ENCODE results near the gene MARCHF6. TPM values are rescaled to one million over a fixed set of nuclear protein-coding genes. Genes with fewer than 3 reads are reported as not detected.

Gene MARCHF6
- total RNA-seq, 1 experiment from 2014 or later: 117 TPM

DNA sequence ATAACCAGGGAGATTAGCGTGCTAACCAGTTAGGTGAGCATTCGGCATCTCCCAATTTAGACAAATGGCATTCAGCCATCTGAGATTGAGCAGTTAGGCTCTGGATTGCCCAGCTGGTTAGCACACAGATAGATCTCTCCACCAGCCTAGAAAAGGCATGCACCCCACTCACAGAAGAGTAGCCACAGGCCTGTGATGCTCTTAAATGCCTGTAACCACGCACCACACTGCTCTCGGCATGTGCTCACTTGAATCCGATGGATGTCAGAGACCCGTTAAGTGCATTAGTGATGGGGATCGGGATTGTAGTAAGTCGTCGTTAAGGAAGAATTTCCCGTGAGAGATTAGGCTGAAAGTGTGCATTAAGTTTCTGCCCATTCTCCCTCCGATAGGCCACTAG, 23.0 kb downstream of the MARCHF6 start (continued):
- TF ChIP-seq, protein P1, sequence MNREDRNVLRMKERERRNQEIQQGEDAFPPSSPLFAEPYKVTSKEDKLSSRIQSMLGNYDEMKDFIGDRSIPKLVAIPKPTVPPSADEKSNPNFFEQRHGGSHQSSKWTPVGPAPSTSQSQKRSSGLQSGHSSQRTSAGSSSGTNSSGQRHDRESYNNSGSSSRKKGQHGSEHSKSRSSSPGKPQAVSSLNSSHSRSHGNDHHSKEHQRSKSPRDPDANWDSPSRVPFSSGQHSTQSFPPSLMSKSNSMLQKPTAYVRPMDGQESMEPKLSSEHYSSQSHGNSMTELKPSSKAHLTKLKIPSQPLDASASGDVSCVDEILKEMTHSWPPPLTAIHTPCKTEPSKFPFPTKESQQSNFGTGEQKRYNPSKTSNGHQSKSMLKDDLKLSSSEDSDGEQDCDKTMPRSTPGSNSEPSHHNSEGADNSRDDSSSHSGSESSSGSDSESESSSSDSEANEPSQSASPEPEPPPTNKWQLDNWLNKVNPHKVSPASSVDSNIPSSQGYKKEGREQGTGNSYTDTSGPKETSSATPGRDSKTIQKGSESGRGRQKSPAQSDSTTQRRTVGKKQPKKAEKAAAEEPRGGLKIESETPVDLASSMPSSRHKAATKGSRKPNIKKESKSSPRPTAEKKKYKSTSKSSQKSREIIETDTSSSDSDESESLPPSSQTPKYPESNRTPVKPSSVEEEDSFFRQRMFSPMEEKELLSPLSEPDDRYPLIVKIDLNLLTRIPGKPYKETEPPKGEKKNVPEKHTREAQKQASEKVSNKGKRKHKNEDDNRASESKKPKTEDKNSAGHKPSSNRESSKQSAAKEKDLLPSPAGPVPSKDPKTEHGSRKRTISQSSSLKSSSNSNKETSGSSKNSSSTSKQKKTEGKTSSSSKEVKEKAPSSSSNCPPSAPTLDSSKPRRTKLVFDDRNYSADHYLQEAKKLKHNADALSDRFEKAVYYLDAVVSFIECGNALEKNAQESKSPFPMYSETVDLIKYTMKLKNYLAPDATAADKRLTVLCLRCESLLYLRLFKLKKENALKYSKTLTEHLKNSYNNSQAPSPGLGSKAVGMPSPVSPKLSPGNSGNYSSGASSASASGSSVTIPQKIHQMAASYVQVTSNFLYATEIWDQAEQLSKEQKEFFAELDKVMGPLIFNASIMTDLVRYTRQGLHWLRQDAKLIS (CRISPR knock-in tag; IDR thresholded peaks at IDR 0.05; ENCODE audit: borderline replicate concordance): no peak
- TF ChIP-seq TP53 (CRISPR knock-in tag; IDR thresholded peaks at IDR 0.05): no peak
- no peak for TF ChIP-seq ZBTB21 (CRISPR knock-in tag; IDR thresholded peaks at IDR 0.05; ENCODE audit: borderline replicate concordance)
- TF ChIP-seq, protein P2, sequence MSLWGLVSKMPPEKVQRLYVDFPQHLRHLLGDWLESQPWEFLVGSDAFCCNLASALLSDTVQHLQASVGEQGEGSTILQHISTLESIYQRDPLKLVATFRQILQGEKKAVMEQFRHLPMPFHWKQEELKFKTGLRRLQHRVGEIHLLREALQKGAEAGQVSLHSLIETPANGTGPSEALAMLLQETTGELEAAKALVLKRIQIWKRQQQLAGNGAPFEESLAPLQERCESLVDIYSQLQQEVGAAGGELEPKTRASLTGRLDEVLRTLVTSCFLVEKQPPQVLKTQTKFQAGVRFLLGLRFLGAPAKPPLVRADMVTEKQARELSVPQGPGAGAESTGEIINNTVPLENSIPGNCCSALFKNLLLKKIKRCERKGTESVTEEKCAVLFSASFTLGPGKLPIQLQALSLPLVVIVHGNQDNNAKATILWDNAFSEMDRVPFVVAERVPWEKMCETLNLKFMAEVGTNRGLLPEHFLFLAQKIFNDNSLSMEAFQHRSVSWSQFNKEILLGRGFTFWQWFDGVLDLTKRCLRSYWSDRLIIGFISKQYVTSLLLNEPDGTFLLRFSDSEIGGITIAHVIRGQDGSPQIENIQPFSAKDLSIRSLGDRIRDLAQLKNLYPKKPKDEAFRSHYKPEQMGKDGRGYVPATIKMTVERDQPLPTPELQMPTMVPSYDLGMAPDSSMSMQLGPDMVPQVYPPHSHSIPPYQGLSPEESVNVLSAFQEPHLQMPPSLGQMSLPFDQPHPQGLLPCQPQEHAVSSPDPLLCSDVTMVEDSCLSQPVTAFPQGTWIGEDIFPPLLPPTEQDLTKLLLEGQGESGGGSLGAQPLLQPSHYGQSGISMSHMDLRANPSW (CRISPR knock-in tag; conservative IDR thresholded peaks at IDR 0.05; ENCODE audit: low read depth): no peak
- TF ChIP-seq, protein P3, sequence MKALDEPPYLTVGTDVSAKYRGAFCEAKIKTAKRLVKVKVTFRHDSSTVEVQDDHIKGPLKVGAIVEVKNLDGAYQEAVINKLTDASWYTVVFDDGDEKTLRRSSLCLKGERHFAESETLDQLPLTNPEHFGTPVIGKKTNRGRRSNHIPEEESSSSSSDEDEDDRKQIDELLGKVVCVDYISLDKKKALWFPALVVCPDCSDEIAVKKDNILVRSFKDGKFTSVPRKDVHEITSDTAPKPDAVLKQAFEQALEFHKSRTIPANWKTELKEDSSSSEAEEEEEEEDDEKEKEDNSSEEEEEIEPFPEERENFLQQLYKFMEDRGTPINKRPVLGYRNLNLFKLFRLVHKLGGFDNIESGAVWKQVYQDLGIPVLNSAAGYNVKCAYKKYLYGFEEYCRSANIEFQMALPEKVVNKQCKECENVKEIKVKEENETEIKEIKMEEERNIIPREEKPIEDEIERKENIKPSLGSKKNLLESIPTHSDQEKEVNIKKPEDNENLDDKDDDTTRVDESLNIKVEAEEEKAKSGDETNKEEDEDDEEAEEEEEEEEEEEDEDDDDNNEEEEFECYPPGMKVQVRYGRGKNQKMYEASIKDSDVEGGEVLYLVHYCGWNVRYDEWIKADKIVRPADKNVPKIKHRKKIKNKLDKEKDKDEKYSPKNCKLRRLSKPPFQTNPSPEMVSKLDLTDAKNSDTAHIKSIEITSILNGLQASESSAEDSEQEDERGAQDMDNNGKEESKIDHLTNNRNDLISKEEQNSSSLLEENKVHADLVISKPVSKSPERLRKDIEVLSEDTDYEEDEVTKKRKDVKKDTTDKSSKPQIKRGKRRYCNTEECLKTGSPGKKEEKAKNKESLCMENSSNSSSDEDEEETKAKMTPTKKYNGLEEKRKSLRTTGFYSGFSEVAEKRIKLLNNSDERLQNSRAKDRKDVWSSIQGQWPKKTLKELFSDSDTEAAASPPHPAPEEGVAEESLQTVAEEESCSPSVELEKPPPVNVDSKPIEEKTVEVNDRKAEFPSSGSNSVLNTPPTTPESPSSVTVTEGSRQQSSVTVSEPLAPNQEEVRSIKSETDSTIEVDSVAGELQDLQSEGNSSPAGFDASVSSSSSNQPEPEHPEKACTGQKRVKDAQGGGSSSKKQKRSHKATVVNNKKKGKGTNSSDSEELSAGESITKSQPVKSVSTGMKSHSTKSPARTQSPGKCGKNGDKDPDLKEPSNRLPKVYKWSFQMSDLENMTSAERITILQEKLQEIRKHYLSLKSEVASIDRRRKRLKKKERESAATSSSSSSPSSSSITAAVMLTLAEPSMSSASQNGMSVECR (CRISPR knock-in tag; IDR thresholded peaks at IDR 0.05; ENCODE audit: borderline replicate concordance): no peak
- TF ChIP-seq, protein P4, sequence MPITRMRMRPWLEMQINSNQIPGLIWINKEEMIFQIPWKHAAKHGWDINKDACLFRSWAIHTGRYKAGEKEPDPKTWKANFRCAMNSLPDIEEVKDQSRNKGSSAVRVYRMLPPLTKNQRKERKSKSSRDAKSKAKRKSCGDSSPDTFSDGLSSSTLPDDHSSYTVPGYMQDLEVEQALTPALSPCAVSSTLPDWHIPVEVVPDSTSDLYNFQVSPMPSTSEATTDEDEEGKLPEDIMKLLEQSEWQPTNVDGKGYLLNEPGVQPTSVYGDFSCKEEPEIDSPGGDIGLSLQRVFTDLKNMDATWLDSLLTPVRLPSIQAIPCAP (CRISPR knock-in tag; IDR thresholded peaks at IDR 0.05): no peak
- TF ChIP-seq, protein P5, sequence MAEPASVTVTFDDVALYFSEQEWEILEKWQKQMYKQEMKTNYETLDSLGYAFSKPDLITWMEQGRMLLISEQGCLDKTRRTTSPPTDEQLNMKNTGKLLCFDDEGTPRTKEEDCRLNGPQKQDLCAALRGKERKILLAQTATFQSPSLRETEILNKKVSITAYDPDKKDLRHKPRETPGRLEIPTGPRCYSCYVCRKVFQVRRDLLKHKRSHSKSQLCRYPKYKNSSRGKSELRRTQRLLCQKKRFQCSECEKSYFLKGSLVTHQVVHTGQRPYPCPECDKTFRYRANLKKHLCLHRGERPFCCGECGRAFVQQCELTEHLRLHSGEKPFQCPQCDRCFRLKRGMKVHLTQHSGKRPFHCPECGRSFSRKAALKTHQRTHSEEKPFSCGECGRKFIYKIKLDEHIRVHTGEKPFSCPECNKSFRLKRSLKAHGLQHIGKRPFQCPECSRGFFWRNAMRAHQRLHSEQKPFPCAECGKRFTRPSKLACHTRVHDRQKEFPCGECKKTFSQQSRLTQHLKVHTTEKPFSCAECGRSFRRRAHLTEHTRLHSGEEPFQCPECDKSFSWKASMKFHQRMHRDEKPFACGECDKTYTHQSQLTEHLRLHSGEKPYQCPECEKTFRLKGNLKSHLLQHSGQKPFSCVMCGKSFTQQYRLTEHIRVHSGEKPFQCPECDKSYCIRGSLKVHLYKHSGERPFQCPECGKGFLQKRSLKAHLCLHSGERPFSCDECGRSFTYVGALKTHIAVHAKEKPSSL (CRISPR knock-in tag; conservative IDR thresholded peaks at IDR 0.05): no peak

DNA sequence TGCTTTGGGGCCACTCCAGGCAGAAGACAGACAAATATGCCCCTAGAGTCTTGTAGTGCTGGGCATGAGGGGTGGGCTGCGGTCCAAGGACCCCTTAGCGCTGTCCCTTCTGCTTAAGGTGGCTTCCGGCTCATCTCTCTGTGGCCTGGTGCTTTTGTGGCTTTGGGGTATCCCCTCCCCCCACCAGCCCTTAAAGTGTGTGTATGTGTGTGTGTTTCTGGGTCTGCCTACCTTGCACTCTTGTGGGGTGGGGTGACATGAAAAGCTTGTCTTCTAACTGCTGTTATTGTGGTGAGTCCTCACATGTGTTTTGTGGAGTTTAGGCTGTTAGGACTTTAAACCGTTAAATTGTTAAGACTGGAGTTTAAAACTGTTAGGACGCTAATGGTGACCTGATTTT, 23.6 kb downstream of the MARCHF6 start:
- H3K4me3 Mint-ChIP-seq: no peak overlapping the region
- H3K9me3 Mint-ChIP-seq: 0 out of 2 replicates have a peak, but pooled peaks cover 3% of the 10 kb centered on the region
- no peak for DNase-seq (ENCODE audit: low spot score)
- CTCF ChIA-PET: no interaction called here
- peaks cover 14% of the 10 kb centered on the region for H3K36me3 Mint-ChIP-seq
- peak overlapping the region; percentile 86 for H3K27ac Mint-ChIP-seq
- POLR2A ChIA-PET: interaction anchor here (1.2 kb wide), 1 partner anchor 24 kb away, joined by 3 read pairs; the partner anchor contains the start of gene MARCHF6
- peaks cover 38% of the 10 kb centered on the region for H3K4me1 Mint-ChIP-seq
- no peaks in the 10 kb centered on the region for H3K27me3 Mint-ChIP-seq (ENCODE audit: low read depth)
- ATAC-seq: no peak; the same call in none of the 2 replicates
- no peak for TF ChIP-seq PRRX2 (CRISPR knock-in tag; IDR thresholded peaks at IDR 0.05)
- TF ChIP-seq FOXJ3 (CRISPR knock-in tag; IDR thresholded peaks at IDR 0.05; ENCODE audit: borderline replicate concordance): no peak
- TF ChIP-seq, protein P6, sequence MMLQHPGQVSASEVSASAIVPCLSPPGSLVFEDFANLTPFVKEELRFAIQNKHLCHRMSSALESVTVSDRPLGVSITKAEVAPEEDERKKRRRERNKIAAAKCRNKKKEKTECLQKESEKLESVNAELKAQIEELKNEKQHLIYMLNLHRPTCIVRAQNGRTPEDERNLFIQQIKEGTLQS (CRISPR knock-in tag; conservative IDR thresholded peaks at IDR 0.05): no peak
- TF ChIP-seq, protein P7, sequence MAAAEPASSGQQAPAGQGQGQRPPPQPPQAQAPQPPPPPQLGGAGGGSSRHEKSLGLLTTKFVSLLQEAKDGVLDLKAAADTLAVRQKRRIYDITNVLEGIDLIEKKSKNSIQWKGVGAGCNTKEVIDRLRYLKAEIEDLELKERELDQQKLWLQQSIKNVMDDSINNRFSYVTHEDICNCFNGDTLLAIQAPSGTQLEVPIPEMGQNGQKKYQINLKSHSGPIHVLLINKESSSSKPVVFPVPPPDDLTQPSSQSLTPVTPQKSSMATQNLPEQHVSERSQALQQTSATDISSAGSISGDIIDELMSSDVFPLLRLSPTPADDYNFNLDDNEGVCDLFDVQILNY (CRISPR knock-in tag; IDR thresholded peaks at IDR 0.05): no peak
- TF ChIP-seq, protein P8, sequence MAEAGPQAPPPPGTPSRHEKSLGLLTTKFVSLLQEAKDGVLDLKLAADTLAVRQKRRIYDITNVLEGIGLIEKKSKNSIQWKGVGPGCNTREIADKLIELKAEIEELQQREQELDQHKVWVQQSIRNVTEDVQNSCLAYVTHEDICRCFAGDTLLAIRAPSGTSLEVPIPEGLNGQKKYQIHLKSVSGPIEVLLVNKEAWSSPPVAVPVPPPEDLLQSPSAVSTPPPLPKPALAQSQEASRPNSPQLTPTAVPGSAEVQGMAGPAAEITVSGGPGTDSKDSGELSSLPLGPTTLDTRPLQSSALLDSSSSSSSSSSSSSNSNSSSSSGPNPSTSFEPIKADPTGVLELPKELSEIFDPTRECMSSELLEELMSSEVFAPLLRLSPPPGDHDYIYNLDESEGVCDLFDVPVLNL (CRISPR knock-in tag; IDR thresholded peaks at IDR 0.05; ENCODE audit: borderline replicate concordance, low read depth): no peak
- no peak for TF ChIP-seq CBFB (CRISPR knock-in tag; IDR thresholded peaks at IDR 0.05; ENCODE audit: low read depth)
- no peak for TF ChIP-seq ETV6 (CRISPR knock-in tag; IDR thresholded peaks at IDR 0.05)
- TF ChIP-seq KAT7 (CRISPR knock-in tag; IDR thresholded peaks at IDR 0.05; ENCODE audit: borderline replicate concordance): no peak
- no peak for TF ChIP-seq ZNF396 (CRISPR knock-in tag; IDR thresholded peaks at IDR 0.05; ENCODE audit: borderline replicate concordance)

Data from WTC11 (cell line).